A549 (cell line): Measurements from ENCODE around the gene SARDH. TPM values are rescaled to one million over a fixed set of nuclear protein-coding genes. Genes with fewer than 3 reads are reported as not detected.

ENCODE experiments used
- ATAC-seq, 2 experiments: fragments of 200-7000 bp in 1 of 2; fragments of >200 bp in 1 of 2; cut with Nextera tagmentation in 1 of 2; cut with Tn5 transposase in 1 of 2; 3 replicates each; pipeline versions ENCODE4 v1.8.0 to v1.9.1; 2018 to 2020; ENCODE audit warnings: mild to moderate bottlenecking in 1 of 2, moderate library complexity in 1 of 2
- CTCF ChIA-PET: fragments of 300-600 bp; sonication (Branson Sonifier 250); formaldehyde crosslinking; extraction: SDS; loops from one replicate; lab custom pipeline; 2021; ENCODE audit warnings: antibody characterized with exemption, inconsistent platforms; lab: Yijun Ruan, JAX
- POLR2A ChIA-PET: fragments of 350-600 bp; formaldehyde crosslinking; extraction: SDS; loops from one replicate; lab custom pipeline; 2021; ENCODE audit warnings: antibody characterized with exemption, inconsistent platforms; lab: Yijun Ruan, JAX
- DNase-seq, 2 experiments: peaks; one replicate each; pipeline versions ENCODE4 v3.0.0 to v3.0.0-alpha.2; 2011 to 2016; ENCODE audit warnings: low read depth in 1 of 2, low spot score in 1 of 2
- FAIRE-seq: peaks from 2 replicates; lab custom pipeline; 2011; peaks lifted over from hg19 to GRCh38; lab: Jason Lieb, UNC
- H3K27ac ChIP-seq, 2 experiments: fragments of >200 bp; sonication (Bioruptor Twin); formaldehyde crosslinking; 3 replicates each; pipeline ENCODE4 v1.5.1; 2016 to 2017
- H3K4me1 ChIP-seq: fragments of >200 bp; sonication (Bioruptor Twin); formaldehyde crosslinking; 3 replicates; pipeline ENCODE4 v1.6.1; 2016
- H3K4me2 ChIP-seq: fragments of >200 bp; sonication (Bioruptor Twin); formaldehyde crosslinking; 3 replicates; pipeline ENCODE4 v1.6.1; 2016
- H3K4me3 ChIP-seq: fragments of >200 bp; sonication (Bioruptor Twin); formaldehyde crosslinking; 3 replicates; pipeline ENCODE4 v1.5.1; 2016
- H3K9me3 ChIP-seq: fragments of >200 bp; sonication (Bioruptor Twin); formaldehyde crosslinking; 3 replicates; pipeline ENCODE4 v1.6.1; 2016
- BHLHE40 ChIP-seq: IDR thresholded peaks from 2 replicates; pipeline ENCODE4 v1.6.1; 2012; ENCODE audit warnings: low read depth, low read length, inconsistent platforms
- CEBPB ChIP-seq, 2 experiments: fragments of >200 bp in 1 of 2; sonication (Bioruptor Twin) in 1 of 2; formaldehyde crosslinking in 1 of 2; IDR thresholded peaks; 2 replicates each; pipeline ENCODE4 v1.6.1; 2012 to 2016
- ESRRA ChIP-seq: fragments of 150-350 bp; IDR thresholded peaks from 2 replicates; pipeline ENCODE4 v1.6.1; 2014; ENCODE audit warnings: mild to moderate bottlenecking, low read length, borderline replicate concordance
- FOSL2 ChIP-seq, 2 experiments: fragments of 450-650 bp in 1 of 2; fragments of >200 bp in 1 of 2; sonication (Bioruptor Twin) in 1 of 2; formaldehyde crosslinking; IDR thresholded peaks; 2 replicates each; pipeline versions ENCODE4 v1.5.0 to v1.6.1; 2016 to 2020; ENCODE audit warnings: mild to moderate bottlenecking in 1 of 2, moderate library complexity in 1 of 2
- FOXS1 ChIP-seq: fragments of 250-450 bp; sonication (Bioruptor Pico); IDR thresholded peaks from 2 replicates; pipeline ENCODE4 v1.5.0; 2020; ENCODE audit warnings: mild to moderate bottlenecking, moderate library complexity
- GATA3 ChIP-seq: IDR thresholded peaks from 2 replicates; pipeline ENCODE4 v1.6.1; 2012; ENCODE audit warnings: borderline replicate concordance
- HDAC2 ChIP-seq: fragments of 200-600 bp; sonication (generic); IDR thresholded peaks from 2 replicates; pipeline ENCODE4 v1.6.1; 2016
- MAFK ChIP-seq: fragments of 450-650 bp; IDR thresholded peaks from 2 replicates; pipeline ENCODE4 v1.6.1; 2014; ENCODE audit not compliant: partially characterized antibody
- MAZ ChIP-seq: fragments of 150-350 bp; IDR thresholded peaks from 2 replicates; pipeline ENCODE4 v1.6.1; 2014; ENCODE audit warnings: antibody characterized with exemption, low read depth, low read length, borderline replicate concordance
- MYC ChIP-seq: IDR thresholded peaks from 2 replicates; pipeline ENCODE4 v1.6.1; 2012; ENCODE audit warnings: mild to moderate bottlenecking, inconsistent platforms, low read length, improper control_type of control experiment, borderline replicate concordance
- NPAS2 ChIP-seq: fragments of 250-450 bp; sonication (Bioruptor Pico); IDR thresholded peaks from 2 replicates; pipeline ENCODE4 v1.8.0; 2022; ENCODE audit warnings: mild to moderate bottlenecking, moderate library complexity, borderline replicate concordance
- POLR2A ChIP-seq: IDR thresholded peaks from 2 replicates; pipeline ENCODE4 v1.6.1; 2012; ENCODE audit warnings: mild to moderate bottlenecking, low read length
- RNF2 ChIP-seq: fragments of 200-600 bp; sonication (generic); IDR thresholded peaks from 2 replicates; pipeline ENCODE4 v1.6.1; 2016; ENCODE audit warnings: low read depth, mild to moderate bottlenecking, antibody characterized with exemption, moderate library complexity, borderline replicate concordance
- SREBF2 ChIP-seq: fragments of 450-650 bp; IDR thresholded peaks from 2 replicates; pipeline ENCODE4 v1.6.1; 2014; ENCODE audit warnings: mild to moderate bottlenecking, moderate library complexity
- TFCP2L1 ChIP-seq: fragments of 250-450 bp; sonication (Bioruptor Pico); IDR thresholded peaks from 2 replicates; pipeline ENCODE4 v1.5.0; 2021; ENCODE audit warnings: mild to moderate bottlenecking
- ZC3H11A ChIP-seq: fragments of 450-650 bp; IDR thresholded peaks from 2 replicates; pipeline ENCODE4 v1.6.1; 2014; ENCODE audit warnings: antibody characterized with exemption, mild to moderate bottlenecking
- ZSCAN20 ChIP-seq: fragments of 250-450 bp; sonication (Bioruptor Pico); IDR thresholded peaks from 2 replicates; pipeline ENCODE4 v1.8.0; 2022; ENCODE audit warnings: mild to moderate bottlenecking, moderate library complexity
- WGBS: methylation state at CpG from one replicate; pipeline ENCODE4 v1.1.6; 2017; ENCODE audit errors: missing lambda C conversion rate; 5-methylcytosine and 5-hydroxymethylcytosine counted together
- polyA plus RNA-seq, 4 experiments: library from polyadenylated mRNA; depleted of rRNA in 3 of 4; stranded (reverse); fragments of >200 nt; fragmentation: RNase III in 1 of 4; extraction: RNeasy Plus Mini Kit Qiagen cat#74134 plus additional on column Dnase treatment in 1 of 4; gene quantifications; 2 replicates in 3 of 4; 3 replicates in 1 of 4; pipeline ENCODE4 v1.2.3, GENCODE V29; 2011 to 2017
- TF ChIP-seq, protein P1 (sequence below): fragments of 150-350 bp; IDR thresholded peaks from 2 replicates; pipeline ENCODE4 v1.6.1; 2014; ENCODE audit warnings: low read depth, mild to moderate bottlenecking, low read length
- TF ChIP-seq, protein P2 (sequence below): fragments of 250-450 bp; sonication (Bioruptor Pico); IDR thresholded peaks from 2 replicates; pipeline ENCODE4 v1.5.0; 2021; ENCODE audit warnings: mild to moderate bottlenecking, moderate library complexity, borderline replicate concordance
- TF ChIP-seq, protein P3 (sequence below): fragments of 250-450 bp; sonication (Bioruptor Pico); IDR thresholded peaks from 2 replicates; pipeline ENCODE4 v1.5.0; 2020; ENCODE audit warnings: low read depth, mild to moderate bottlenecking, moderate library complexity
- TF ChIP-seq, protein P4 (sequence below): fragments of 450-650 bp; IDR thresholded peaks from 2 replicates; pipeline ENCODE4 v1.6.1; 2014; ENCODE audit warnings: antibody characterized with exemption

The SARDH gene
- polyA plus RNA-seq, 2 of the 4 experiments (the other 2 are of a cell fraction) = 0.08 TPM; not detected in 1

DNA sequence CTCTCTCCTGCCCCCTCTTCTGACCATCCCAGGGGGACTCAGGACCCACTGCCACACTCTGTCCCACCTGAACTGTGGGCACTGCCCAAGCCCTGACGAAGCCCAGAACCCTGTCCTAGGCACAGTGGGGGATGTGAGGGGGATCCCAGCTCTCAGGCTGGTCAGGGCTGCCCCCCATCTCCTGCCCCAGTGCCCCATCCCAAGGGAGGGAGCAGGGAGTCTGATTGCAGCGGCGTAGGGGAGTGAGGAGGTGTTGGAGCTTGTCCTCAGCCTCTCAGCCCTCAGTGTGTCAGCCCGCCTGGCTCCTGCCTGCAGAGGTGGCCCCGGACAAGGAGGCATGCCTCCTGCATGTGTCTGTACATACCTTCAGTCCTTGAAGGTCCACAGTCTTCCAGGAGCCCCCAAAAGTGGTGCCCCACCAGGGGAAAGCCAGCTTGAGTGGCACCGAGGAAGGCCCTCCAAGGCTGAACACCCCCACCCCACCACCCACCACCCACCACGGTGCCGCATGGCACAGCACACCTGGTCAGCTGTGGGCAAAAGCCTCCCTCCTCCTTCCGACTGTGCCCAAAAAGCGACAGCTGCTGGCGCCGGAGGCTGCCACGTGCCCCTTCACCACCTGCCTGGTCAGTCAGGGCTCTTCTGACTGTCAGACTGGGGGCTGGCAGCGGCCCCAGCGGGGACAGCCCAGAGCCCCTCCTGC, 930 bp downstream of the SARDH start:
- Histone ChIP-seq H3K27ac (no peak overlapping the region), H3K9me3 (no peaks in the 10 kb centered on the region), H3K4me1 (no peaks in the 10 kb centered on the region; the same call in 2 of the 3 replicates), H3K4me2 (no peak overlapping the region), H3K4me3 (no peak overlapping the region)
- TF ChIP-seq HDAC2 (no peak), FOXS1 (no peak), MAFK (no peak), NPAS2 (CRISPR knock-in tag) (no peak), GATA3 (no peak), POLR2A (no peak), TFCP2L1 (no peak)
- TF ChIP-seq, protein P1, sequence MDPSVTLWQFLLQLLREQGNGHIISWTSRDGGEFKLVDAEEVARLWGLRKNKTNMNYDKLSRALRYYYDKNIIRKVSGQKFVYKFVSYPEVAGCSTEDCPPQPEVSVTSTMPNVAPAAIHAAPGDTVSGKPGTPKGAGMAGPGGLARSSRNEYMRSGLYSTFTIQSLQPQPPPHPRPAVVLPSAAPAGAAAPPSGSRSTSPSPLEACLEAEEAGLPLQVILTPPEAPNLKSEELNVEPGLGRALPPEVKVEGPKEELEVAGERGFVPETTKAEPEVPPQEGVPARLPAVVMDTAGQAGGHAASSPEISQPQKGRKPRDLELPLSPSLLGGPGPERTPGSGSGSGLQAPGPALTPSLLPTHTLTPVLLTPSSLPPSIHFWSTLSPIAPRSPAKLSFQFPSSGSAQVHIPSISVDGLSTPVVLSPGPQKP = no peak
- CTCF ChIA-PET = interaction anchor here (2.0 to 4.2 kb wide), 2 partner anchors 10 to 13 kb away, joined by 4 to 21 read pairs; no protein-coding TSS in a partner anchor
- no peak for FAIRE-seq
- POLR2A ChIA-PET = no interaction called here
- WGBS = 70% methylated on average over 11 of the region's 15 CpGs
- ATAC-seq = no peak
- no peak for DNase-seq

DNA sequence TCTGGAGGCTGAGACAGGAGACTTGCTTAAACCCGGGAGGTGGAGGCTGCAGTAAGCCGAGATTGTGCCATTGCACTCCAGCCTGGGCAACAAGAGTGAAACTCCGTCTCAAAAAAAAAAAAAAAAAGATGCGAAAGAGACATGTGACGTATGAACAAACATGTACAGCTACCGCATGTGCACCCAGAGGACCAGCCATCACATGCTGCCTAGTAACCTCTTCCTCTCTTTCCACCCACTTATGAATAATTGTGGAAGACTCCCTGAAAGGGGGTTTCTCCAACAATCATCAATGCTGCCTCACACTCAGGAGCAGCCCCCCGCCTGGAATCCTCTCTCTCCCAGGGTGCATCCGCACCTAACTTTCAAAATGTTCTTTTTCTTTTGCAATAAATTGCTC, 2.2 kb downstream of the SARDH start:
- no peak for DNase-seq
- no peak for TF ChIP-seq TFCP2L1
- TF ChIP-seq FOSL2 (IDR thresholded peaks at IDR 0.05) = no peak
- no peak for TF ChIP-seq FOSL2 (CRISPR knock-in tag; IDR thresholded peaks at IDR 0.05)
- TF ChIP-seq SREBF2 = no peak
- TF ChIP-seq MAFK = no peak
- TF ChIP-seq, protein P2, sequence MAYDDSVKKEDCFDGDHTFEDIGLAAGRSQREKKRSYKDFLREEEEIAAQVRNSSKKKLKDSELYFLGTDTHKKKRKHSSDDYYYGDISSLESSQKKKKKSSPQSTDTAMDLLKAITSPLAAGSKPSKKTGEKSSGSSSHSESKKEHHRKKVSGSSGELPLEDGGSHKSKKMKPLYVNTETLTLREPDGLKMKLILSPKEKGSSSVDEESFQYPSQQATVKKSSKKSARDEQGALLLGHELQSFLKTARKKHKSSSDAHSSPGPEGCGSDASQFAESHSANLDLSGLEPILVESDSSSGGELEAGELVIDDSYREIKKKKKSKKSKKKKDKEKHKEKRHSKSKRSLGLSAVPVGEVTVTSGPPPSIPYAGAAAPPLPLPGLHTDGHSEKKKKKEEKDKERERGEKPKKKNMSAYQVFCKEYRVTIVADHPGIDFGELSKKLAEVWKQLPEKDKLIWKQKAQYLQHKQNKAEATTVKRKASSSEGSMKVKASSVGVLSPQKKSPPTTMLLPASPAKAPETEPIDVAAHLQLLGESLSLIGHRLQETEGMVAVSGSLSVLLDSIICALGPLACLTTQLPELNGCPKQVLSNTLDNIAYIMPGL (CRISPR knock-in tag) = no peak
- TF ChIP-seq MAZ = no peak
- no peak for TF ChIP-seq CEBPB (IDR thresholded peaks at IDR 0.05)
- no peak for TF ChIP-seq ESRRA
- no peak for TF ChIP-seq MYC
- TF ChIP-seq BHLHE40 = no peak
- no peak for TF ChIP-seq RNF2
- TF ChIP-seq ZSCAN20 (CRISPR knock-in tag) = no peak
- TF ChIP-seq, protein P3, sequence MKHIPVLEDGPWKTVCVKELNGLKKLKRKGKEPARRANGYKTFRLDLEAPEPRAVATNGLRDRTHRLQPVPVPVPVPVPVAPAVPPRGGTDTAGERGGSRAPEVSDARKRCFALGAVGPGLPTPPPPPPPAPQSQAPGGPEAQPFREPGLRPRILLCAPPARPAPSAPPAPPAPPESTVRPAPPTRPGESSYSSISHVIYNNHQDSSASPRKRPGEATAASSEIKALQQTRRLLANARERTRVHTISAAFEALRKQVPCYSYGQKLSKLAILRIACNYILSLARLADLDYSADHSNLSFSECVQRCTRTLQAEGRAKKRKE = no peak
- no peak for TF ChIP-seq ZC3H11A
- TF ChIP-seq, protein P4, sequence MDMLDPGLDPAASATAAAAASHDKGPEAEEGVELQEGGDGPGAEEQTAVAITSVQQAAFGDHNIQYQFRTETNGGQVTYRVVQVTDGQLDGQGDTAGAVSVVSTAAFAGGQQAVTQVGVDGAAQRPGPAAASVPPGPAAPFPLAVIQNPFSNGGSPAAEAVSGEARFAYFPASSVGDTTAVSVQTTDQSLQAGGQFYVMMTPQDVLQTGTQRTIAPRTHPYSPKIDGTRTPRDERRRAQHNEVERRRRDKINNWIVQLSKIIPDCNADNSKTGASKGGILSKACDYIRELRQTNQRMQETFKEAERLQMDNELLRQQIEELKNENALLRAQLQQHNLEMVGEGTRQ = no peak
- POLR2A ChIA-PET = no interaction called here
- 63% methylated on average over 8 of the region's 8 CpGs for WGBS
- no peak for ATAC-seq
- CTCF ChIA-PET = interaction anchor here (0.7 to 4.2 kb wide), 5 partner anchors 9 to 1146 kb away, joined by 3 to 21 read pairs (median 4); no protein-coding TSS in a partner anchor
- H3K4me3 ChIP-seq = no peak overlapping the region
- H3K4me1 ChIP-seq = no peaks in the 10 kb centered on the region; the same call in 2 of the 3 replicates
- H3K27ac ChIP-seq = no peak overlapping the region
- H3K4me2 ChIP-seq = no peak overlapping the region
- H3K9me3 ChIP-seq = no peaks in the 10 kb centered on the region
- FAIRE-seq = no peak
